Keratinocyte (primary cell): ENCODE measurements around the gene PLCG2.

Source experiments
- EZH2 ChIP-seq: IDR thresholded peaks from one replicate; pipeline ENCODE4 v1.6.1; 2012; ENCODE audit warnings: inconsistent platforms, mild to moderate bottlenecking, low read length, moderate library complexity
- TF ChIP-seq, protein P1 (sequence below), 3 experiments: IDR thresholded peaks in 1 of 3; conservative IDR thresholded peaks in 1 of 3; optimal IDR thresholded peaks in 1 of 3; 2 replicates in 2 of 3; 3 replicates in 1 of 3; pipeline versions ENCODE3 to v1.5.1; 2011; ENCODE audit warnings: low read length in 3 of 3, mild to moderate bottlenecking in 3 of 3, moderate library complexity in 2 of 3, control low read depth in 1 of 3, inconsistent platforms in 1 of 3; ENCODE audit not compliant: insufficient read depth in 2 of 3; ENCODE audit errors: extremely low read depth in 1 of 3

- TF ChIP-seq, protein P1, sequence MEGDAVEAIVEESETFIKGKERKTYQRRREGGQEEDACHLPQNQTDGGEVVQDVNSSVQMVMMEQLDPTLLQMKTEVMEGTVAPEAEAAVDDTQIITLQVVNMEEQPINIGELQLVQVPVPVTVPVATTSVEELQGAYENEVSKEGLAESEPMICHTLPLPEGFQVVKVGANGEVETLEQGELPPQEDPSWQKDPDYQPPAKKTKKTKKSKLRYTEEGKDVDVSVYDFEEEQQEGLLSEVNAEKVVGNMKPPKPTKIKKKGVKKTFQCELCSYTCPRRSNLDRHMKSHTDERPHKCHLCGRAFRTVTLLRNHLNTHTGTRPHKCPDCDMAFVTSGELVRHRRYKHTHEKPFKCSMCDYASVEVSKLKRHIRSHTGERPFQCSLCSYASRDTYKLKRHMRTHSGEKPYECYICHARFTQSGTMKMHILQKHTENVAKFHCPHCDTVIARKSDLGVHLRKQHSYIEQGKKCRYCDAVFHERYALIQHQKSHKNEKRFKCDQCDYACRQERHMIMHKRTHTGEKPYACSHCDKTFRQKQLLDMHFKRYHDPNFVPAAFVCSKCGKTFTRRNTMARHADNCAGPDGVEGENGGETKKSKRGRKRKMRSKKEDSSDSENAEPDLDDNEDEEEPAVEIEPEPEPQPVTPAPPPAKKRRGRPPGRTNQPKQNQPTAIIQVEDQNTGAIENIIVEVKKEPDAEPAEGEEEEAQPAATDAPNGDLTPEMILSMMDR (optimal IDR thresholded peaks at IDR 0.05 in 1 of 3, IDR thresholded peaks at IDR 0.05 in 1 of 3, conservative IDR thresholded peaks at IDR 0.05 in 1 of 3; ENCODE audit: extremely low read depth in 1 of 3, insufficient read depth in 2 of 3, low read length in 3 of 3) = no peak
- no peak for TF ChIP-seq EZH2
Measured at GRCh38 chr16:81927561-81928185, 148.6 kb downstream of the PLCG2 start.
